ENCODE measurements around the gene EYA2.

The EYA2 gene

GRCh38 chr20:47042464-47042863 lies 147.8 kb downstream of the EYA2 start:
- no peak for DNase-seq

DNA sequence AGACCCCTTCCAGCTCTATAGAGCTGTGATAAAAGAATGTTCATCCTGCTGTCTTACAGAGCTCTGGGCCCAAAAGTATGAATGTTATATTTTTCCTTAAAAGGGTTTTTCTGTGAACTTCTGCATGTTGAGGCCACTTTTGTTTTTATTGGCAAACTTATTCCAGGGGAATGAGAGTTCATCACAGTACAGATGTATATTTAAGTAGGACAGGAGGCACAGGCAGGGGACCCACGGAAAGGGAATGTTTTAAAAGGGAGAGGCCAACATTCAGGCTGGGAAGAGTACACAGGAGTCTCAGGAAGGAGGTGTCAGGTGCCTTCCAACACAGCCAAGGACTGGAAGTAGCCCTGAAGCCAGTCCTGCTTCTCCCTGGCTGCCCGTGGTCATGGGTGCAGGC lies 148.4 kb downstream of the EYA2 start:
- DNase-seq = no peak

- no peak for DNase-seq
Observed at GRCh38 chr20:47044938-47045337, 150.3 kb downstream of the EYA2 start.

DNA sequence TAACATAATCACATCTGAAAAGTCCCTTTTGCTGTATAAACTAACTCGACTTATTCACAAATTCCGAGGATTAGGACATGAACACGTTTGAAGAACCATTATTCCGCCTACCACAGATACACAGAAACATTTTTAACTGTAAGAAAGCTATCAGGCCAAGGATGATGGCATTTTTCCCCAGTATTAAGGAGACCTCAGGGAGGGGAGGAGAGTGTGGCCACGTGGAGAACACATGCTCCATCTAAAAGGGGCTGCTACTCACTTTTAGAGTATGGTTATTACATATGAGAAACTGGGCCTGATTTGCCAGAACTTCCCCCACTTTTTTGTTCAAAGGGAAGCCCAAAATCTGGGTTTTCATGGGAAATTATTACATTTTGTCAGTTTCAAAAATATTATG lies 153.4 kb downstream of the EYA2 start:
- DNase-seq = no peak

DNA sequence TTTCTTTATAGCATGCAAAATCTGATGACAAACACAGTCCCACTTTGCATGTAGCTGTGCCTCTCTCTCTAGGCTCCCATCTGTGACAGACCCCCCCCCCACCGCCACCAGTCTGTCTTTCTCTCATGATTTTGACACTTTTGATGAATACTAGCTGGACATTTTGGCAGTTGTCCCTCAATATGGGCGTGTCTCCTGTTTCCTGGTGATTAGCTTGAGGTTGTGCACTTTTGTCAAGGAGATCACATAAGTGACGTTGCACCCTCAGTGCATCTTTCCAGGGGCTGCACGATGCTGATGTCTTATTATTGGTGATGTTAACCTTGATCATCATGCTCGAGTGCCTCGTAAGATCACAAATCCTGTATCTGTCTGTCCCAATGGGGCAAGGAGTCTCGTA lies 155.1 kb downstream of the EYA2 start:
- no peak for DNase-seq

- DNase-seq = no peak
Observed at GRCh38 chr20:47050996-47051395, 156.4 kb downstream of the EYA2 start.

DNA sequence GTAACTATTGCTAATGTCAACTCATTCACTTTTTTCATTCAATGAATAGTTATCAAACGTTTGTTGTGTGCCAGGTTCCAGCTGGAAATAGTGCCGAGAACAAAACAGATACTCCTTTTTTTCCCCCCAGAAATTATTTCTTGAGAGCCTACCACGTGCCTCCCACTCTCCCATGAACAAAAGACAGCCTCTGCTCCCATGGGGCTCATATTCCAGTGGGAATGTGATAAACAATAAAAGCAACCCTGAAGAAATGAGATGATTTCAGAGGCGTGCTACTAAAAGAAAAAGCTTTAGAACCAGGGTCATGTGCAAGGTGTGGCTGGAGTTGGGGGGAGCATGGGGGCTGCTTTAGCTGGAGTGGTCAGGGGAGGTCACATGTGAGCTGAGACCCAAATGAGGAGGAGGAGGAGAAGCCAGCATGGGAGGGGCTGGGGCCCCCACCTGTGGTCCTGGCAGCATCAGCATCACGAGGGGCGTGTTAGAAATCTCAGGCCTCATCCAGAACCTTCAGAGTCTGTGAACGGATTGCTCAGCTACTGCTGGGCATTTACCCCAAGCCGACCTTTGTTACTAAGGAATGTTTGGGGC lies 157.4 kb downstream of the EYA2 start:
- DNase-seq = no peak

- DNase-seq = no peak
Observed at GRCh38 chr20:47054506-47054905, 159.9 kb downstream of the EYA2 start.

DNA sequence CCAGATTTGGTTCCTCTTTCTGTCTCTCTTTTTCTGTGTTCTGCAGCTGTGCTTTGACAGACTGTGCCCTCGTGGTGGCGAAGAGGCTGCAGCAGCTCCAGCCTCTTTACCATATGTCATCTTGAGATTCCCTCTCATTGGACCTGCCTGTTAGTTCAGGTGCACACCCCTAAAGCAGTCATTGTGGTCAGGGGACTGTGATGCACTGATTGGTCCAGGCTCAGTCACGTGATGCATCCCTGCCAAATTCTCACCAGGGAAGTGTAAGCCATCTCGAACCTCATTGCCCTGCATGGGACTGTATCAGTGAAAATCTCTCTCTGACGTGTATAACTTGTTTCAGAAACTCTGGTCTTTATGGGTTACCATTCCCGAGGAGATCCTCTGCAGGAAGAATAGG lies 160.3 kb downstream of the EYA2 start:
- DNase-seq = no peak

GRCh38 chr20:47055699-47056369 lies 161.2 kb downstream of the EYA2 start:
- no peak for DNase-seq

DNA sequence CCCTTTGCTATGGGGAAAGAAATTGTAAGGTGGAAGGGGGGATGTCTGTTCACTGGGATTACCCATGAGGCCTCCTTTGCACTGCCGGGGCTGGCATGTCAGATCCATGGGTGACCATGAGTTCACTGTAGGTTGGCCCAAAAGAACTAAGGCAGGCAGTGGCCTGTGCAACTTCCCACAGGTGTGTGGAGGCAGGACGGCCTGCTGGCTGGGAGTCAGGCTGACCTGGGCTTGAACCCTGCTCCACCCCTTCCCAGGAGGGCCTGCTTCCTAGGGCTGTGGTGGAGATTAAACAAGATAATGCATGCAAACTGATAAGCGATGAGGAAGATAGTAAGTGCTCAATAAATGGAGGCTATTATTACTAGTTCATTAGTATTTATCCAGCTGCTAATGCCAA lies 163.0 kb downstream of the EYA2 start:
- DNase-seq = no peak

- DNase-seq = no peak
Observed at GRCh38 chr20:47058236-47058635, 163.6 kb downstream of the EYA2 start.

- no peak for DNase-seq
Observed at GRCh38 chr20:47059536-47059935, 164.9 kb downstream of the EYA2 start.

DNA sequence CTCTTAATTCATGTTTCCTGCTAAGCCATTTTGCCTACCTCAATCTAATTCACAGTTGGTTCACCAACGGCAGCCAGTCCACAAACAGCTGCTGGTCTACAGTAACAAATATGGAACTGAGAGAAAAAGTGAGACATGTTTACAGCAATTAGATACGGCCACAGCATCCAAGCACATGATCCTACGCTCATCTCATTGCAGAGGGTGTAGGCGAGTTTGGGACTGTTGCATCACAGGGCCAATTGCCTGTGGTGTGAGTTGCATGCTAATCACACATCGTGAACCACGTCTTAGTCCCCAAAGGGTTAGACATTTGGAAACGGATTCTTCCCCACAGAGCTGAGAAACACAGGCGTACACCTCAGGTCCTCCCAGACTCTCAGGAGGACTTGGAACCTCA lies 166.9 kb downstream of the EYA2 start:
- DNase-seq = no peak

DNA sequence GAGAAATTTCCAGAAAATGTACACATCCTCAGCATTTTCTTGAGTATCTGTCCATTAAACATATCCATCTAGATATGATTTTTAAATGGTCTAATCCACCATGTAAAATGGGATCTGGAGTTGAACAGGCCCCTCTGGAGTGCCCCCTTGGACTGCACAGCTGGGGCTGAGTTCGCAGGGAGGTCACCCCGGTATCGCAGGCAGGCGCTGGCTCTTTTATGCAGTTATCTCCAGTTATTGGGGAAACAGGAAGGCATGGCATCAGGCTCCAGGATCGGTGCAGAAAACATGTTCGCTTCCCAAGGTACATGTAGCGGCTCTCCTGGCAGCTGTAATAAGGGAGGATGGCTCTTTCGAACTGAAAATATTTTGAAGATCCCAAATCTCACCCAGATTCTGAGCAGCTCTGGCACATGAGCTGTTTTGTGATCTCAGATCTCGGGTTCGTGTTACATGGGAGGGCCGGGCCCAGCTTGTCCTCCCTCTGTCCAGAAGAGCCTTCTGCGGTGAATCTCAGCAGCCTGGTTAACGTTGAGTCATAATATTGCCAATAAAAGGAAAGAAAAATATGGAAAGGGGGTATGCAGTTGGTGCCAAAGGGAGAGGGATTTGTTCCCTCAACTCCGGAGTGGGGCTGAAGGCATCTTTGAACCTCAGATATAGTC lies 167.7 kb downstream of the EYA2 start:
- DNase-seq = no peak

DNA sequence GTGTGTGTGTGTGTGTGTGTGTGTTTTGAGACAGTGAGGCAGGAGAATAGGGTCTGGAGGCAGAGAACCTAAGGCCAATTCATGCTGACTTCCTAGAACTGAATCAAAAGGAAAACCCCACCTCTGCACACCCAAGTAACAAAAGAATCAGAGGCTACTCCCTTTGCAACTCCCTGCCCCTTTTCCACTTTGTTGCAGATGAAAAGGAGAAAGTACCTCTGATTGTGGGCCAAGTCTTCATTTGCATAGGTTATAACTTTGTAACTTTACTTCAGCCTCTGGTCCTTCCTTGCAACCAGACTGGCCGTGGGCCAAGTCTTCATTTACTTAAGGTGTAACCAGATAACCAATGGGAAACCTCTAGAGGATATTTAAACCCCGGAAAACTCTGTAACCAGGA lies 168.8 kb downstream of the EYA2 start:
- no peak for DNase-seq

DNA sequence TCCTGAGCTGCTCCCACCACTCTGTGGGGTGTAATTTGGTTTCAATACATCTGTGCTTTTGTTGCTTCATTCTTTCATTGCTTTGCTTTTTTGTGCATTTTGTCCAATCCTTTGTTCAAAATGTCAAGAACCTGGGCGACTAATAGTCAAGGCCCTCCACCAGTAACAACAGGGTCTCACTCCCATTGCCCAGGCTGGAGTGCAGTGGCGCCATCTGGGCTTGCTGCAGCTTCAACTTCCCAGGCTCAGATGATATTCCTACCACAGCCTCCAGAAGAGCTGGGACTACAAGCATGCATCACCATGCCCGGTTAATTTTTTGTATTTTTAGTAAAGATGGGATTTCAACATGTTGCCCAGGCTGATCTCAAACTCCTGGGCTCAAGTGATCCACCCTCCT lies 169.2 kb downstream of the EYA2 start:
- no peak for DNase-seq

DNA sequence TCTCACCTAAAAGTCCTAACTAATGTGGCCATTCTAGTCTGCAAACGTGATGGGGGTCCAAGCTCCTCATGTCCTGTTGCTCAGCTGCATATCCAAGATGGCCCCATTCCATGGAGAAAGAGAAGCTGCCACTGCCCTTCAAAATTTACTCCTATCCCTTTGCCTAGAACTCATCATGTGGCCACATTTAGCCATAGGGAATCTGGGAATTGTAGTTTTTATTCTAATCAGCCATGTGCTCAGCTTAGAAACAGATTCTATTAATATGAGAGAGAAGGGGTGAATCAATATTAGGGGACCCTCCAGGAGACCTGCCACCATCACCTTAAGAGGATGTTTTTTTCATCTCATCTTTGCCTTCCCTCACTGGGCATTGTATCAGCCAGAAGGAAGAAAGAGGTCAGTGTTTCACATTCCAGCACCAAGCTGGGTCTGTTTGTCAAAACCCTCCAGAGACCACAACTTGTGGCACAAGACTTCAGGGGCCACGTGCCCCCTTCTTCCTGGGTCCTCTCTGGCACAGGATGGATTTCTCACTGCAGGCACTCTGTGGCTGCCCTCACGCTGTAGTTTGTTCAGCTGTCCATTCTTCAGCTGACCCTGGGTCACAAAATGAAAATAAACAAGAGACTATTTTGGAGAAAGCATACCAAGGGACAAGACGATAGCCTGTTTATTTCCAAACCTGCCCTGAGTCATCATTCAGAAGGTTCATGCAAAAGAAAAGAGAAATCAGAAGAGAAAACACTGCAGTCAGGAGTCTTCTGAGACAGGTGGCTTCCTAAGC lies 172.0 kb downstream of the EYA2 start:
- no peak for DNase-seq

- DNase-seq = no peak
Observed at GRCh38 chr20:47067776-47068175, 173.1 kb downstream of the EYA2 start.

DNA sequence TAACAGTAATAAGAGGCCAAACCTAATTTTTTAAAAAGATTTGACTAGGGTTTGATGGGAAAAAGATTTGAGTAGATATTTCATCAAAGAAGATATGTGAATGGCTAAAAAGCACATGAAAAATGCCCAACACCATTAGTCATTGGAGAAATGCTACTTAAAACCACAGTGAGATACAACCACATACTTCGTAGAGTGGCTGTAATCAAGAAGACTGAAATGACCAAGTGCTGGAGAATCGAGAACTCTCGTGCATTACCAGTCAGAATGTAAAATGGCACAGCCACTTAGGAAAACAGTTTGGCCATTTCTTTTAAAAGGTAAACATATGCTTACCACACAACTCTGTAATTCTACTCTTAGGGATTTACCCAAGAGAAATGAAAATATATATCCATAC lies 175.5 kb downstream of the EYA2 start:
- DNase-seq = no peak

GRCh38 chr20:47071646-47072185 lies 177.1 kb downstream of the EYA2 start:
- no peak for DNase-seq

DNA sequence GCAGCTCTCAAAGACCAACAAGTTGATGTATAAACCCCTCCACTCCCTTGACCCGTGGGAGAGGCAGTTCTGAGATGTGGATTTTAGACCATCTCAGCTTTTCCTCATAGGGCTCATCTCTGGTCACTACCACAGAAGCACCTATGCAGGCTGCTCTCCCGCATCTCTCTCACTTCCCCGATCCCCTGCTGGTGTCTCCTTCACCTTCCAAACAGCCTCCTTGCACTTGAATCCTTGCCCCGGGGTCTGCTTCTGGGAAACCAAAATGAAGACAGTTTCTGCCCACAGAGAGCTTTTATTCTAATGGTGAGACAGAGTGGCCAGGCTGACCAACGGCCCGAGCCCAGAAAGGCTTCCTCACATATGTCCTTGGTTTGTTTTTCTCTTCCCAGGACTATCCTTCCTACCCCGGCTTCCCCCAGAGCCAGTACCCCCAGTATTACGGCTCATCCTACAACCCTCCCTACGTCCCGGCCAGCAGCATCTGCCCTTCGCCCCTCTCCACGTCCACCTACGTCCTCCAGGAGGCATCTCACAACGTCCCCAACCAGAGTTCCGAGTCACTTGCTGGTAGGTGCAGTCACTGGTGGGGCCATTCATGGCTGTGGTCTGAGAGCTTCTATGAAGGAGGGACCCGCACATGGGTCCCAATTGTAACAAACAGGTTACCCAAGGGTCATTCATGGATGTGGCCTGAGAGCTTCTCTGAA lies 179.3 kb downstream of the EYA2 start:
- DNase-seq = no peak

DNA sequence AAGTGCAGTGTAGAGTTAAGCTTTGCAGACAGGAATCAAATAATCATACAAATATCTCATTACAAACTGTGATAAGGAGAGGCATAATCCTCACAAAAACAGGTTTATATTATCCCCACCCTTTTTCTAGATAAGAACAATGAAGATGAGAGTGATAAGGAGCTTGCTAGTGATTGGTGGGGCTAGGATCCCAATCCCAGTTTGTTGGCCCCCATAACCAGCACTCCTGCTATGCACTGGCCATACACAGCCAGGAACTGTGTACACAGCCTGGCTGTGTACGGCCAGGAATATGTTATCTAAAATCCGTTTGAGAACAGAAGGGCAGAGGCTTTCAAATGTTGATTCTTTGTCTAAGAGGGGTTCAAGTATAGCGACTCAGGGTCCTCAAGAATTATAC lies 180.6 kb downstream of the EYA2 start:
- DNase-seq = no peak

Measured in GDM1 (cell line).